H1 (cell line): Measurements from ENCODE around the gene VWA5A. TPM values are rescaled to one million over a fixed set of nuclear protein-coding genes. Genes with fewer than 3 reads are reported as not detected.

Experiments
- CTCF ChIA-PET: fragments of 300-600 bp; sonication (Branson Sonifier 250); formaldehyde crosslinking; loops from one replicate; lab custom pipeline; 2021; ENCODE audit not compliant: partially characterized antibody; lab: Charles Lee
- POLR2A ChIA-PET: fragments of 300-600 bp; sonication (Branson Sonifier 250); formaldehyde crosslinking; loops from one replicate; lab custom pipeline; 2021; ENCODE audit warnings: inconsistent platforms; ENCODE audit not compliant: partially characterized antibody; lab: Charles Lee
- DNase-seq, 2 experiments: peaks; one replicate each; pipeline versions ENCODE4 v3.0.0 to v3.0.0-alpha.2; 2010 to 2022; ENCODE audit warnings: low spot score in 2 of 2, low read depth in 1 of 2, mixed read lengths in 1 of 2
- FAIRE-seq: peaks from 2 replicates; lab custom pipeline; 2011; peaks lifted over from hg19 to GRCh38; lab: Jason Lieb, UNC
- H2AFZ ChIP-seq: 2 replicates; pipeline ENCODE4 v1.8.1; 2012; ENCODE audit warnings: low read length, inconsistent platforms
- H2AK5ac ChIP-seq: 2 replicates; pipeline ENCODE4 v1.6.1; 2013; ENCODE audit warnings: low read depth, low read length
- H2BK120ac ChIP-seq: replicated peaks from 2 replicates; pipeline ENCODE3; 2013; ENCODE audit warnings: low read depth, low read length, inconsistent platforms
- H2BK12ac ChIP-seq: 2 replicates; pipeline ENCODE4 v1.6.1; 2013; ENCODE audit warnings: low read depth, low read length
- H2BK15ac ChIP-seq: 2 replicates; pipeline ENCODE4 v1.6.1; 2013; ENCODE audit warnings: low read length
- H2BK20ac ChIP-seq: 2 replicates; pipeline ENCODE4 v1.6.1; 2013; ENCODE audit warnings: low read length
- H2BK5ac ChIP-seq: 2 replicates; pipeline ENCODE4 v1.6.1; 2013; ENCODE audit warnings: low read depth, low read length
- H3K14ac ChIP-seq: 2 replicates; pipeline ENCODE4 v1.6.1; 2013; ENCODE audit warnings: inconsistent platforms; ENCODE audit not compliant: insufficient read length
- H3K18ac ChIP-seq: 2 replicates; pipeline ENCODE4 v1.6.1; 2013; ENCODE audit warnings: low read length; ENCODE audit errors: extremely low read depth
- H3K23ac ChIP-seq: 2 replicates; pipeline ENCODE4 v1.6.1; 2013; ENCODE audit warnings: inconsistent platforms; ENCODE audit not compliant: insufficient read length
- H3K23me2 ChIP-seq: 2 replicates; pipeline ENCODE4 v1.6.1; 2013; ENCODE audit warnings: low read depth, low read length
- H3K27ac ChIP-seq: 2 replicates; pipeline ENCODE4 v1.6.1; 2011; ENCODE audit warnings: low read depth, low read length, inconsistent platforms
- H3K27me3 ChIP-seq, 4 experiments: replicated peaks in 1 of 4; 1 replicate in 1 of 4; 2 replicates in 3 of 4; pipeline versions ENCODE4 v1.6.1 to v1.8.1; 2011 to 2013; ENCODE audit warnings: low read length in 3 of 4, mild to moderate bottlenecking in 3 of 4, inconsistent platforms in 2 of 4, mixed read lengths in 2 of 4, moderate library complexity in 1 of 4; ENCODE audit not compliant: control insufficient read depth in 3 of 4, insufficient read depth in 3 of 4; ENCODE audit errors: extremely low read depth in 1 of 4
- H3K36me3 ChIP-seq, 4 experiments: 2 replicates each; pipeline versions ENCODE4 v1.6.1 to v1.8.1; 2011 to 2013; ENCODE audit warnings: mild to moderate bottlenecking in 4 of 4, low read length in 3 of 4, moderate library complexity in 2 of 4, control low read depth in 1 of 4, inconsistent platforms in 1 of 4; ENCODE audit not compliant: insufficient read depth in 4 of 4, control insufficient read depth in 2 of 4
- H3K4ac ChIP-seq: replicated peaks from 2 replicates; pipeline ENCODE3; 2013; ENCODE audit warnings: low read length, low read depth, mixed read lengths, inconsistent platforms; ENCODE audit not compliant: insufficient read length
- H3K4me1 ChIP-seq, 4 experiments: replicated peaks in 1 of 4; 1 replicate in 1 of 4; 2 replicates in 3 of 4; pipeline versions ENCODE4 v1.6.1 to v1.8.1; 2011 to 2013; ENCODE audit warnings: low read length in 3 of 4, inconsistent platforms in 2 of 4, mixed read lengths in 1 of 4; ENCODE audit not compliant: insufficient read depth in 4 of 4, control insufficient read depth in 3 of 4
- H3K4me2 ChIP-seq, 2 experiments: 2 replicates each; pipeline versions ENCODE4 v1.6.1 to v1.8.1; 2011 to 2013; ENCODE audit warnings: low read depth in 2 of 2, low read length in 2 of 2, control low read depth in 1 of 2, inconsistent platforms in 1 of 2, mild to moderate bottlenecking in 1 of 2; ENCODE audit not compliant: insufficient read depth in 1 of 2
- H3K4me3 ChIP-seq, 4 experiments: fragments of 200-600, 300-600 bp in 1 of 4; sonication (generic), shearing (Covaris generic), sonication (Bioruptor Twin) in 1 of 4; 2 replicates each; pipeline versions ENCODE4 v1.5.1 to v1.8.1; 2011 to 2016; ENCODE audit warnings: low read length in 4 of 4, low read depth in 3 of 4, control low read depth in 2 of 4, inconsistent platforms in 2 of 4, mild to moderate bottlenecking in 2 of 4, mixed read lengths in 1 of 4, moderate library complexity in 1 of 4; ENCODE audit not compliant: insufficient read depth in 2 of 4; ENCODE audit errors: extremely low read depth in 1 of 4
- H3K56ac ChIP-seq: replicated peaks from 2 replicates; pipeline ENCODE3; 2013; ENCODE audit warnings: low read depth, mild to moderate bottlenecking, mixed read lengths, low read length, inconsistent platforms; ENCODE audit not compliant: insufficient read length
- H3K79me1 ChIP-seq: 2 replicates; pipeline ENCODE4 v1.6.1; 2013; ENCODE audit warnings: low read depth, low read length, control low read depth
- H3K79me2 ChIP-seq, 2 experiments: 2 replicates each; pipeline versions ENCODE4 v1.6.1 to v1.8.1; 2012 to 2013; ENCODE audit warnings: low read length in 2 of 2, mild to moderate bottlenecking in 2 of 2, inconsistent platforms in 1 of 2; ENCODE audit not compliant: insufficient read depth in 2 of 2, control insufficient read depth in 1 of 2
- H3K9ac ChIP-seq, 4 experiments: replicated peaks in 1 of 4; 1 replicate in 1 of 4; 2 replicates in 3 of 4; pipeline versions ENCODE4 v1.6.1 to v1.8.1; 2011 to 2013; ENCODE audit warnings: low read depth in 3 of 4, low read length in 3 of 4, control low read depth in 2 of 4, mild to moderate bottlenecking in 2 of 4, moderate library complexity in 2 of 4, inconsistent platforms in 1 of 4; ENCODE audit errors: extremely low read depth in 1 of 4
- H3K9me3 ChIP-seq, 2 experiments: 2 replicates each; pipeline versions ENCODE4 v1.6.1 to v1.8.1; 2012 to 2013; ENCODE audit warnings: mild to moderate bottlenecking in 2 of 2, moderate library complexity in 2 of 2, control low read depth in 1 of 2, inconsistent platforms in 1 of 2, low read depth in 1 of 2, low read length in 1 of 2, mixed read lengths in 1 of 2; ENCODE audit not compliant: insufficient read depth in 2 of 2
- H4K20me1 ChIP-seq, 2 experiments: replicated peaks in 1 of 2; 2 replicates each; pipeline versions ENCODE3 to v1.8.1; 2011 to 2013; ENCODE audit warnings: inconsistent platforms in 2 of 2, low read length in 2 of 2, mild to moderate bottlenecking in 1 of 2; ENCODE audit not compliant: insufficient read depth in 2 of 2, control insufficient read depth in 1 of 2
- H4K5ac ChIP-seq: 2 replicates; pipeline ENCODE4 v1.6.1; 2013; ENCODE audit warnings: low read length, low read depth, mixed read lengths, inconsistent platforms; ENCODE audit not compliant: insufficient read length
- H4K8ac ChIP-seq: 2 replicates; pipeline ENCODE4 v1.8.0; 2013; ENCODE audit warnings: mild to moderate bottlenecking, moderate library complexity, low read length, inconsistent platforms; ENCODE audit not compliant: insufficient read depth; ENCODE audit errors: extremely low read depth
- H4K91ac ChIP-seq: replicated peaks from 2 replicates; pipeline ENCODE3; 2013; ENCODE audit warnings: low read length, mixed read lengths, inconsistent platforms; ENCODE audit not compliant: insufficient read length
- CBX5 ChIP-seq: fragments of 300-800, 300-1000 bp; sonication (generic); IDR thresholded peaks from 2 replicates; pipeline ENCODE4 v1.7.1; 2016; ENCODE audit warnings: antibody characterized with exemption, low read length, low read depth
- EGR1 ChIP-seq: IDR thresholded peaks from 2 replicates; pipeline ENCODE4 v1.6.1; 2011; ENCODE audit warnings: low read depth, low read length, borderline replicate concordance
- EZH2 ChIP-seq: fragments of 200-600 bp; sonication (generic); IDR thresholded peaks from 2 replicates; pipeline ENCODE4 v1.7.1; 2012; ENCODE audit warnings: low read depth, mild to moderate bottlenecking, moderate library complexity, low read length, inconsistent platforms; ENCODE audit not compliant: severe bottlenecking
- GTF2F1 ChIP-seq: IDR thresholded peaks from 2 replicates; pipeline ENCODE4 v1.6.1; 2012; ENCODE audit warnings: low read depth, low read length, improper control_type of control experiment, borderline replicate concordance
- HDAC2 ChIP-seq, 2 experiments: fragments of 300-600 bp in 1 of 2; sonication (generic) in 1 of 2; IDR thresholded peaks; 2 replicates each; pipeline ENCODE4 v1.6.1; 2011 to 2012; ENCODE audit warnings: low read depth in 2 of 2, low read length in 2 of 2, mild to moderate bottlenecking in 2 of 2, moderate library complexity in 2 of 2, borderline replicate concordance in 1 of 2, inconsistent platforms in 1 of 2
- RBBP5 ChIP-seq: IDR thresholded peaks from 2 replicates; pipeline ENCODE4 v1.7.1; 2012; ENCODE audit warnings: low read depth, mild to moderate bottlenecking, inconsistent platforms, low read length, moderate library complexity, borderline replicate concordance
- WGBS, 2 experiments: shearing (Covaris generic) in 1 of 2; methylation state at CpG; one replicate each; pipeline versions ENCODE4 v1.1.6 to v1.1.7; 2013 to 2015; ENCODE audit warnings: low lambda C conversion rate in 2 of 2, mixed read lengths in 2 of 2, inconsistent platforms in 1 of 2, low coverage in 1 of 2, missing lambda C conversion rate in 1 of 2; ENCODE audit not compliant: insufficient replicate concordance in 2 of 2, insufficient coverage in 1 of 2, insufficient read length in 1 of 2; ENCODE audit errors: extremely low coverage in 1 of 2, missing lambda C conversion rate in 1 of 2; 5-methylcytosine and 5-hydroxymethylcytosine counted together
- polyA plus RNA-seq, 7 experiments: library from polyadenylated mRNA; depleted of rRNA in 3 of 7; stranded (reverse) in 5 of 7; unstranded in 2 of 7; fragments of >200 nt in 5 of 7; fragments of 200-250 nt in 2 of 7; gene quantifications; 1 replicate in 5 of 7; 2 replicates in 1 of 7; 4 replicates in 1 of 7; pipeline versions ENCODE4 v1.2.1 to v1.2.3, GENCODE V29; 2011 to 2013; ENCODE audit warnings: missing spikeins in 2 of 7, mixed read lengths in 2 of 7
- total RNA-seq: library from RNA; stranded (reverse); fragmentation: NEBNext Ultra II Directional; extraction: Animal tissue kit (Norgen Biotek cat#: 25700); gene quantifications from 2 replicates; pipeline ENCODE4 v1.2.1, GENCODE V29; 2021

VWA5A gene
- total and polyA plus RNA-seq, 2 of the 8 experiments (the other 6 are each of a cell fraction or from before 2014, with no cell fraction given) = 12.5 to 20.4 TPM

- Histone ChIP-seq H4K20me1 (no peaks in the 10 kb centered on the region), H3K14ac (no peak overlapping the region)
- TF ChIP-seq GTF2F1 = no peak
- no peak for TF ChIP-seq HDAC2 (IDR thresholded peaks at IDR 0.05; ENCODE audit: borderline replicate concordance in 1 of 2, low read depth in 2 of 2, low read length in 2 of 2)
- no peak for TF ChIP-seq EZH2
- TF ChIP-seq RBBP5 = no peak
- no peak for TF ChIP-seq EGR1
- TF ChIP-seq CBX5 = no peak
Observed at GRCh38 chr11:124068601-124069110, 46.6 kb upstream of the VWA5A start.

More at GRCh38 chr11:124068601-124069110, 46.6 kb upstream of the VWA5A start:
- no peak overlapping the region for H2AFZ ChIP-seq
- H3K23ac ChIP-seq = no peak overlapping the region
- H4K91ac ChIP-seq = no peak overlapping the region
- H3K4me2 ChIP-seq = no peak overlapping the region
- no peak overlapping the region for H3K4ac ChIP-seq
- 76% methylated on average over 4 of the region's 4 CpGs; no CpG with 5 or more reads in 1 of the 2 experiments for WGBS, 2 experiments
- H2BK15ac ChIP-seq = no peak overlapping the region
- H3K4me1 ChIP-seq = peaks cover 0 to 3% (median 2%) of the 10 kb centered on the region in 4 experiments; a peak in 3 of 7 replicates
- no peak overlapping the region for H2BK5ac ChIP-seq
- H2BK120ac ChIP-seq = no peak overlapping the region
- H3K4me3 ChIP-seq = no peak overlapping the region
- no peaks in the 10 kb centered on the region for H3K79me1 ChIP-seq
- no peak overlapping the region for H3K27ac ChIP-seq
- H2AK5ac ChIP-seq = no peak overlapping the region
- no peak overlapping the region for H2BK12ac ChIP-seq
- no peak overlapping the region for H2BK20ac ChIP-seq
- H4K8ac ChIP-seq = no peak overlapping the region
- POLR2A ChIA-PET = interaction anchor here (1.3 kb wide), 1 partner anchor 34 kb away, joined by 3 read pairs; no protein-coding TSS in a partner anchor
- no peak overlapping the region for H4K5ac ChIP-seq
- no peaks in the 10 kb centered on the region for H3K9me3 ChIP-seq
- CTCF ChIA-PET = interaction anchor here (0.7 to 6.7 kb wide), 19 partner anchors 9 to 415 kb away, joined by 3 to 43 read pairs (median 5); partner anchors contain the start of genes SCN3B and VWA5A
- H3K18ac ChIP-seq = no peak overlapping the region
- FAIRE-seq (no peak), DNase-seq (no peak)
- no peaks in the 10 kb centered on the region for H3K27me3 ChIP-seq
- no peaks in the 10 kb centered on the region for H3K36me3 ChIP-seq
- no peaks in the 10 kb centered on the region for H3K79me2 ChIP-seq
- no peaks in the 10 kb centered on the region for H3K23me2 ChIP-seq
- H3K9ac ChIP-seq = no peak overlapping the region
- H3K56ac ChIP-seq = no peak overlapping the region
